DOHH2 (cell line): Measurements from ENCODE around the gene AXDND1.

Experiments
- EZH2phosphoT487 ChIP-seq: fragments of 200-600 bp; sonication (generic); IDR thresholded peaks from 2 replicates; pipeline ENCODE4 v1.6.1; 2017; ENCODE audit warnings: borderline replicate concordance, mild to moderate bottlenecking, antibody characterized with exemption, low read length, moderate library complexity, mixed read lengths
- TF ChIP-seq, protein P1 (sequence below): fragments of 200-600 bp; sonication (generic); IDR thresholded peaks from one replicate; pipeline ENCODE4 v1.5.1; 2014; ENCODE audit warnings: antibody characterized with exemption, mild to moderate bottlenecking, low read depth, low read length; ENCODE audit not compliant: poor library complexity, severe bottlenecking

GRCh38 chr1:179393721-179394120 is 27.9 kb downstream of the AXDND1 start:
- TF ChIP-seq, protein P1, sequence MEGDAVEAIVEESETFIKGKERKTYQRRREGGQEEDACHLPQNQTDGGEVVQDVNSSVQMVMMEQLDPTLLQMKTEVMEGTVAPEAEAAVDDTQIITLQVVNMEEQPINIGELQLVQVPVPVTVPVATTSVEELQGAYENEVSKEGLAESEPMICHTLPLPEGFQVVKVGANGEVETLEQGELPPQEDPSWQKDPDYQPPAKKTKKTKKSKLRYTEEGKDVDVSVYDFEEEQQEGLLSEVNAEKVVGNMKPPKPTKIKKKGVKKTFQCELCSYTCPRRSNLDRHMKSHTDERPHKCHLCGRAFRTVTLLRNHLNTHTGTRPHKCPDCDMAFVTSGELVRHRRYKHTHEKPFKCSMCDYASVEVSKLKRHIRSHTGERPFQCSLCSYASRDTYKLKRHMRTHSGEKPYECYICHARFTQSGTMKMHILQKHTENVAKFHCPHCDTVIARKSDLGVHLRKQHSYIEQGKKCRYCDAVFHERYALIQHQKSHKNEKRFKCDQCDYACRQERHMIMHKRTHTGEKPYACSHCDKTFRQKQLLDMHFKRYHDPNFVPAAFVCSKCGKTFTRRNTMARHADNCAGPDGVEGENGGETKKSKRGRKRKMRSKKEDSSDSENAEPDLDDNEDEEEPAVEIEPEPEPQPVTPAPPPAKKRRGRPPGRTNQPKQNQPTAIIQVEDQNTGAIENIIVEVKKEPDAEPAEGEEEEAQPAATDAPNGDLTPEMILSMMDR: no peak
- no peak for TF ChIP-seq EZH2phosphoT487
